ENCODE data around the gene DPYSL4.

- TF ChIP-seq POLR2A (IDR thresholded peaks at IDR 0.05) (no peak), CTCF (IDR thresholded peaks at IDR 0.05) (no peak)
These were observed 46.8 kb downstream of the DPYSL4 start for GRCh38 chr10:132233501-132234085.

Measured in right lobe of liver (tissue), 4 donors.